ENCODE data around the gene OTUD3.
"Not testable (repeated sequence)": the region's sequence is repeated elsewhere in the genome, so short reads cannot be mapped to it uniquely, and the experiment has no call there.

The OTUD3 gene

GRCh38 chr1:19925342-19926070 lies 43.3 kb downstream of the OTUD3 start:
- no peak overlapping the region for H3K4me3 ChIP-seq (ENCODE audit: low read depth, low read length)
- no peak for DNase-seq (ENCODE audit: low read depth)
- TF ChIP-seq, protein P1, sequence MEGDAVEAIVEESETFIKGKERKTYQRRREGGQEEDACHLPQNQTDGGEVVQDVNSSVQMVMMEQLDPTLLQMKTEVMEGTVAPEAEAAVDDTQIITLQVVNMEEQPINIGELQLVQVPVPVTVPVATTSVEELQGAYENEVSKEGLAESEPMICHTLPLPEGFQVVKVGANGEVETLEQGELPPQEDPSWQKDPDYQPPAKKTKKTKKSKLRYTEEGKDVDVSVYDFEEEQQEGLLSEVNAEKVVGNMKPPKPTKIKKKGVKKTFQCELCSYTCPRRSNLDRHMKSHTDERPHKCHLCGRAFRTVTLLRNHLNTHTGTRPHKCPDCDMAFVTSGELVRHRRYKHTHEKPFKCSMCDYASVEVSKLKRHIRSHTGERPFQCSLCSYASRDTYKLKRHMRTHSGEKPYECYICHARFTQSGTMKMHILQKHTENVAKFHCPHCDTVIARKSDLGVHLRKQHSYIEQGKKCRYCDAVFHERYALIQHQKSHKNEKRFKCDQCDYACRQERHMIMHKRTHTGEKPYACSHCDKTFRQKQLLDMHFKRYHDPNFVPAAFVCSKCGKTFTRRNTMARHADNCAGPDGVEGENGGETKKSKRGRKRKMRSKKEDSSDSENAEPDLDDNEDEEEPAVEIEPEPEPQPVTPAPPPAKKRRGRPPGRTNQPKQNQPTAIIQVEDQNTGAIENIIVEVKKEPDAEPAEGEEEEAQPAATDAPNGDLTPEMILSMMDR (IDR thresholded peaks at IDR 0.05; ENCODE audit: control insufficient read depth, extremely low read depth, insufficient read depth) = no peak

- H3K4me3 ChIP-seq (ENCODE audit: low read depth, low read length) = no peak overlapping the region
- no peak for DNase-seq (ENCODE audit: low read depth)
- TF ChIP-seq, protein P1 (IDR thresholded peaks at IDR 0.05; ENCODE audit: control insufficient read depth, extremely low read depth, insufficient read depth) = no peak
Observed at GRCh38 chr1:19926296-19927129, 44.3 kb downstream of the OTUD3 start.

GRCh38 chr1:19927130-19927421 lies 44.9 kb downstream of the OTUD3 start:
- DNase-seq (ENCODE audit: low read depth); H3K4me3 ChIP-seq (ENCODE audit: low read depth, low read length): not testable (repeated sequence)

- DNase-seq (ENCODE audit: low read depth) = no peak
- TF ChIP-seq, protein P1 (IDR thresholded peaks at IDR 0.05; ENCODE audit: control insufficient read depth, extremely low read depth, insufficient read depth) = no peak
- H3K4me3 ChIP-seq (ENCODE audit: low read depth, low read length) = no peak overlapping the region
Observed at GRCh38 chr1:19932866-19933265, 50.7 kb downstream of the OTUD3 start.

GRCh38 chr1:19934336-19934735 lies 52.1 kb downstream of the OTUD3 start:
- H3K4me3 ChIP-seq (ENCODE audit: low read depth, low read length) = no peak overlapping the region
- DNase-seq (ENCODE audit: low read depth) = no peak
- TF ChIP-seq, protein P1 (IDR thresholded peaks at IDR 0.05; ENCODE audit: control insufficient read depth, extremely low read depth, insufficient read depth) = no peak

DNA sequence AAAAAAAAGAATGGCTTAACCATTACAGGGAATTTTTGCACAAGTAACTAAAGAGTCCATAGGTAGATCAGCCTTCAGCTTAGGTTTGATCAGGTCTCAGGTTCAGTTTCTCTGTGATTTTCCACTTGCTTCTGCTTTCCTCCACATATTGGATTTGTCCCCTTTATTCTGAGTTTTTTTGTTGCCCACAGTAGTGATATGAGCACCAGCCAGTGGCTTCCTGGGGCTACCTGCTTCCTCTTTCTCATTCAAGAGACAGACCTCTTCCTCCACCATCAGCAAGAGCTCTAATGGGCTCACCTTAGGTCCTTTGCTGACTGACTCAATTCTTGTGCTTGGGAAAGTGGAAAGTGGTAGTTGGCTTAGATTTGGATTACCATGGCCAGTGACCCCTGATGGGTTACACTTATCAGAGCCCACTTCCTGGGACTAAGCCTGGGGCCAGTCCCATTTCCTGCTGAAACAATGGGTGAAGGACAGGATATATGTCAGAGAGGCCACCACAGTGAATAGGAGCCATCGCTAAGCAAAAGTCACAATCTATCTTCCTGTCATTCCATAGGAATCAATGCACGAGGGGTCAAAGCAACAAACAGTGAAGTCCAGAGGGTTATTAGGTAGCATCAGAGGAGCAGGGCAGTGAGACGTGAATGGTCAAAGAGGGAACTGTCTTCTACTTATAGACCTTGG lies 54.0 kb downstream of the OTUD3 start:
- TF ChIP-seq, protein P1 (IDR thresholded peaks at IDR 0.05; ENCODE audit: control insufficient read depth, extremely low read depth, insufficient read depth) = no peak
- no peak overlapping the region for H3K4me3 ChIP-seq (ENCODE audit: low read depth, low read length)
- no peak for DNase-seq (ENCODE audit: low read depth)

GRCh38 chr1:19938472-19938871 lies 56.3 kb downstream of the OTUD3 start:
- no peak for DNase-seq (ENCODE audit: low read depth)
- no peak overlapping the region for H3K4me3 ChIP-seq (ENCODE audit: low read depth, low read length)
- TF ChIP-seq, protein P1 (IDR thresholded peaks at IDR 0.05; ENCODE audit: control insufficient read depth, extremely low read depth, insufficient read depth) = no peak
